Adrenal gland (tissue), 5 donors: ENCODE results near the gene EFCAB14.

Source experiments
- CTCF ChIP-seq, 6 experiments: fragments of 450-650 bp in 4 of 6; fragments of 200-600 bp in 2 of 6; sonication (generic) in 1 of 6; IDR thresholded peaks; 1 replicate in 5 of 6; 2 replicates in 1 of 6; pipeline versions ENCODE4 v1.5.1 to v1.8.0; 2016 to 2021; ENCODE audit warnings: antibody characterized with exemption in 6 of 6, mild to moderate bottlenecking in 2 of 6, moderate library complexity in 1 of 6
- POLR2A ChIP-seq, 2 donors: fragments of 450-650 bp; IDR thresholded peaks; one replicate each; pipeline ENCODE4 v1.6.1; 2017; ENCODE audit warnings: antibody characterized with exemption in 2 of 2, mild to moderate bottlenecking in 2 of 2, moderate library complexity in 1 of 2
- donor health status: DM: no; HTN: no; CAD: no.

GRCh38 chr1:46635205-46635604 lies 83.7 kb downstream of the EFCAB14 start:
- no peak for TF ChIP-seq POLR2A (IDR thresholded peaks at IDR 0.05)
- no peak for TF ChIP-seq CTCF (IDR thresholded peaks at IDR 0.05)
